ENCODE measurements around the gene ZNF398.

DNA sequence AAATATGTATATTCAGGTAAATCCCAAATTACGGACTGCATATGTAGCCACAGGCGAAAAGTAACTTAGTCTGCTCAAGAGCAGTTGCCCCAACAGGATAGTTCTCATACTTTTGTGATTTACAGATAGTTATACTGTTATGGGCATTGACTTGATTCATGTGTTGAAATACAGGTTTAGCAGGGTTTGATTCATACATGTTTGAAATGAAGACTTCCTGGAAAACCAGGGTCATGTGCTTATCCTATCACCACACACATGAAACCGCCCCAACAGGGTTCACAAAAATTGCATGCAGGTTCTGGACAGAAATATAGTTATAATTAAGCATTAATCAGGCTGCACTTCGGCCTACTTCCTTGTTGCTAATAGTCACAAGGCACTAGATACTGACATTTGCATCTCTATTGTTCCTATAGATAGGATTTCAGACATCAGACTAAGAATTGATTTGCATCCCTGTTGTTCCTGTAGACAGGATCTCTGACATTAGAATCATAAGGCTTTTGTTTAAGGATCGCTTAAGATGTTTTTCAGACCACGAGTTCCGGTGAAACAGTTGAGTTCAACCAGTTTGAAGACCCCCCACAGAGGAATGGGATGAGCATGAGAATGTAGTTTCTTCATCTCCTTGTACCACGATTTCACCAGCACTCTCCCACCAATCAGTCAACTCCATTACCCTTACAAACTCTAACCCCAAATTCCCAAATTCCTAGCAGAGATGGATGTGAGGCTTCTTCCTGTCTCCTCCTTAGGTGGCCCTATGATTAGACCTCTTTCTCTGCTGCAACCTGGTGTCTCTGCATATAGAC is 2.0 kb upstream of the ZNF398 start:
- 0 out of 2 replicates have a peak, but pooled peaks have one; percentile 39 for TF ChIP-seq EP300 (IDR thresholded peaks at IDR 0.05; ENCODE audit: borderline replicate concordance)
- no peak for TF ChIP-seq NFIC (IDR thresholded peaks at IDR 0.05)
- no peak for TF ChIP-seq TAF1 (IDR thresholded peaks at IDR 0.05; ENCODE audit: low read depth)
- TF ChIP-seq ZBTB7A (IDR thresholded peaks at IDR 0.05; ENCODE audit: low read depth) = no peak
- TF ChIP-seq, protein P1, sequence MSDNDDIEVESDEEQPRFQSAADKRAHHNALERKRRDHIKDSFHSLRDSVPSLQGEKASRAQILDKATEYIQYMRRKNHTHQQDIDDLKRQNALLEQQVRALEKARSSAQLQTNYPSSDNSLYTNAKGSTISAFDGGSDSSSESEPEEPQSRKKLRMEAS (IDR thresholded peaks at IDR 0.05) = peak; percentile 54; the same call in 1 of the 2 replicates
- peak; percentile 44; the same call in 1 of the 2 replicates for TF ChIP-seq FOXM1 (IDR thresholded peaks at IDR 0.05; ENCODE audit: borderline replicate concordance, low read depth)
- no peak for TF ChIP-seq YY1 (IDR thresholded peaks at IDR 0.05; ENCODE audit: low read depth)
- TF ChIP-seq RAD21 (IDR thresholded peaks at IDR 0.05; ENCODE audit: low read depth) = no peak
- TF ChIP-seq, protein P2, sequence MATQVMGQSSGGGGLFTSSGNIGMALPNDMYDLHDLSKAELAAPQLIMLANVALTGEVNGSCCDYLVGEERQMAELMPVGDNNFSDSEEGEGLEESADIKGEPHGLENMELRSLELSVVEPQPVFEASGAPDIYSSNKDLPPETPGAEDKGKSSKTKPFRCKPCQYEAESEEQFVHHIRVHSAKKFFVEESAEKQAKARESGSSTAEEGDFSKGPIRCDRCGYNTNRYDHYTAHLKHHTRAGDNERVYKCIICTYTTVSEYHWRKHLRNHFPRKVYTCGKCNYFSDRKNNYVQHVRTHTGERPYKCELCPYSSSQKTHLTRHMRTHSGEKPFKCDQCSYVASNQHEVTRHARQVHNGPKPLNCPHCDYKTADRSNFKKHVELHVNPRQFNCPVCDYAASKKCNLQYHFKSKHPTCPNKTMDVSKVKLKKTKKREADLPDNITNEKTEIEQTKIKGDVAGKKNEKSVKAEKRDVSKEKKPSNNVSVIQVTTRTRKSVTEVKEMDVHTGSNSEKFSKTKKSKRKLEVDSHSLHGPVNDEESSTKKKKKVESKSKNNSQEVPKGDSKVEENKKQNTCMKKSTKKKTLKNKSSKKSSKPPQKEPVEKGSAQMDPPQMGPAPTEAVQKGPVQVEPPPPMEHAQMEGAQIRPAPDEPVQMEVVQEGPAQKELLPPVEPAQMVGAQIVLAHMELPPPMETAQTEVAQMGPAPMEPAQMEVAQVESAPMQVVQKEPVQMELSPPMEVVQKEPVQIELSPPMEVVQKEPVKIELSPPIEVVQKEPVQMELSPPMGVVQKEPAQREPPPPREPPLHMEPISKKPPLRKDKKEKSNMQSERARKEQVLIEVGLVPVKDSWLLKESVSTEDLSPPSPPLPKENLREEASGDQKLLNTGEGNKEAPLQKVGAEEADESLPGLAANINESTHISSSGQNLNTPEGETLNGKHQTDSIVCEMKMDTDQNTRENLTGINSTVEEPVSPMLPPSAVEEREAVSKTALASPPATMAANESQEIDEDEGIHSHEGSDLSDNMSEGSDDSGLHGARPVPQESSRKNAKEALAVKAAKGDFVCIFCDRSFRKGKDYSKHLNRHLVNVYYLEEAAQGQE (IDR thresholded peaks at IDR 0.05; ENCODE audit: low read depth) = no peak

Data from Ishikawa (cell line).